Measurements from ENCODE around the gene PDAP1. TPM values are rescaled to one million over a fixed set of nuclear protein-coding genes. Genes with fewer than 3 reads are reported as not detected.

PDAP1 gene
- polyA plus RNA-seq, 1 donor (not counting 4 experiments of a cell fraction or from before 2014, with no cell fraction given), result 99.1 TPM

- Histone ChIP-seq H3K27me3 (ENCODE audit: control insufficient read depth, extremely low read depth, insufficient read depth, low read length) (no peaks in the 10 kb centered on the region), H3K4me3 (ENCODE audit: control insufficient read depth in 2 of 3, extremely low read depth in 1 of 3, insufficient read depth in 2 of 3, low read depth in 1 of 3, low read length in 3 of 3) (no peak overlapping the region), H3K4me1 (ENCODE audit: control insufficient read depth, extremely low read depth, insufficient read depth, low read length) (peaks cover 18% of the 10 kb centered on the region), H3K79me2 (ENCODE audit: control insufficient read depth, insufficient read depth, low read length) (peaks cover 61% of the 10 kb centered on the region), H3K9me1 (ENCODE audit: control insufficient read depth, extremely low read depth, insufficient read depth, low read length) (no peaks in the 10 kb centered on the region), H3K36me3 (ENCODE audit: control insufficient read depth in 2 of 2, extremely low read depth in 1 of 2, insufficient read depth in 2 of 2, low read length in 2 of 2) (peaks cover 25 to 53% of the 10 kb centered on the region in 2 experiments), H2AFZ (ENCODE audit: control insufficient read depth, low read length) (no peak overlapping the region), H3K9me3 (ENCODE audit: control insufficient read depth, low read depth, low read length) (no peaks in the 10 kb centered on the region), H3K4me2 (ENCODE audit: control insufficient read depth, extremely low read depth, insufficient read depth, low read depth, low read length) (no peak overlapping the region), H3K27ac (ENCODE audit: control insufficient read depth, insufficient read depth, low read length) (no peak overlapping the region), H3K9ac (ENCODE audit: control insufficient read depth, extremely low read depth, insufficient read depth, low read length) (no peak overlapping the region), H4K20me1 (ENCODE audit: control insufficient read depth, extremely low read depth, insufficient read depth, low read length) (peaks cover 28% of the 10 kb centered on the region)
- FAIRE-seq, result no peak
- TF ChIP-seq EZH2 (IDR thresholded peaks at IDR 0.05; ENCODE audit: low read length), result no peak
- TF ChIP-seq, protein P1, sequence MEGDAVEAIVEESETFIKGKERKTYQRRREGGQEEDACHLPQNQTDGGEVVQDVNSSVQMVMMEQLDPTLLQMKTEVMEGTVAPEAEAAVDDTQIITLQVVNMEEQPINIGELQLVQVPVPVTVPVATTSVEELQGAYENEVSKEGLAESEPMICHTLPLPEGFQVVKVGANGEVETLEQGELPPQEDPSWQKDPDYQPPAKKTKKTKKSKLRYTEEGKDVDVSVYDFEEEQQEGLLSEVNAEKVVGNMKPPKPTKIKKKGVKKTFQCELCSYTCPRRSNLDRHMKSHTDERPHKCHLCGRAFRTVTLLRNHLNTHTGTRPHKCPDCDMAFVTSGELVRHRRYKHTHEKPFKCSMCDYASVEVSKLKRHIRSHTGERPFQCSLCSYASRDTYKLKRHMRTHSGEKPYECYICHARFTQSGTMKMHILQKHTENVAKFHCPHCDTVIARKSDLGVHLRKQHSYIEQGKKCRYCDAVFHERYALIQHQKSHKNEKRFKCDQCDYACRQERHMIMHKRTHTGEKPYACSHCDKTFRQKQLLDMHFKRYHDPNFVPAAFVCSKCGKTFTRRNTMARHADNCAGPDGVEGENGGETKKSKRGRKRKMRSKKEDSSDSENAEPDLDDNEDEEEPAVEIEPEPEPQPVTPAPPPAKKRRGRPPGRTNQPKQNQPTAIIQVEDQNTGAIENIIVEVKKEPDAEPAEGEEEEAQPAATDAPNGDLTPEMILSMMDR (optimal IDR thresholded peaks at IDR 0.05 in 1 of 3, IDR thresholded peaks at IDR 0.05 in 1 of 3, conservative IDR thresholded peaks at IDR 0.05 in 1 of 3; ENCODE audit: extremely low read depth in 1 of 3, insufficient read depth in 2 of 3, low read length in 3 of 3), result no peak
- dilution Hi-C loops (cut with MboI; ENCODE audit: extremely low pct_ligation_motif_present, low sequenced_read_pairs), result no loop called here
- no peak for DNase-seq (ENCODE audit: low read depth, low spot score)
Observed at GRCh38 chr7:99403764-99404163, 4.6 kb downstream of the PDAP1 start.

DNA sequence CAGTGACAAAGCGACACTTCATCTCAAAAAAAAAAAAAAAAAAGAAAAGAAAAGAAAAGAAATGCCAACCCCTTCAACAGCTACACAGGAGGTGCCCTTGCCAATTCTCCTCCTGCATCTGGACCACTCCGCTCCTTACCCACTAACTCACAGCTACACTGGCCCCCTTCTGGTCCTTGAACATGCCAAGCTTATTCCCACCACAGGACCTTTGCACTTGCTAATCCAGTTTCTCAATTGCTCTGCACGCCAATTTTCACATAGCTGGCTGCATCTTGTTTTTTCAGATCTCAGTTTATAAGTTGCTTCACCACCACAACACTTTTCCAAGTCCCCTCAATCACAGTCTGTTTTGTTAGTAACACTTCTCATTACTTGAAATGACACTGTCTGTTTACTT lies 5.5 kb downstream of the PDAP1 start:
- Histone ChIP-seq H3K9me3 (ENCODE audit: control insufficient read depth, low read depth, low read length) (no peaks in the 10 kb centered on the region), H3K9me1 (ENCODE audit: control insufficient read depth, extremely low read depth, insufficient read depth, low read length) (no peaks in the 10 kb centered on the region), H3K27ac (ENCODE audit: control insufficient read depth, insufficient read depth, low read length) (no peak overlapping the region), H2AFZ (ENCODE audit: control insufficient read depth, low read length) (no peak overlapping the region), H3K79me2 (ENCODE audit: control insufficient read depth, insufficient read depth, low read length) (peaks cover 56% of the 10 kb centered on the region), H3K4me3 (ENCODE audit: control insufficient read depth in 2 of 3, extremely low read depth in 1 of 3, insufficient read depth in 2 of 3, low read depth in 1 of 3, low read length in 3 of 3) (no peak overlapping the region), H3K9ac (ENCODE audit: control insufficient read depth, extremely low read depth, insufficient read depth, low read length) (no peak overlapping the region), H3K36me3 (ENCODE audit: control insufficient read depth in 2 of 2, extremely low read depth in 1 of 2, insufficient read depth in 2 of 2, low read length in 2 of 2) (peaks cover 31 to 53% of the 10 kb centered on the region in 2 experiments), H3K27me3 (ENCODE audit: control insufficient read depth, extremely low read depth, insufficient read depth, low read length) (no peaks in the 10 kb centered on the region), H3K4me2 (ENCODE audit: control insufficient read depth, extremely low read depth, insufficient read depth, low read depth, low read length) (no peak overlapping the region), H3K4me1 (ENCODE audit: control insufficient read depth, extremely low read depth, insufficient read depth, low read length) (peaks cover 18% of the 10 kb centered on the region), H4K20me1 (ENCODE audit: control insufficient read depth, extremely low read depth, insufficient read depth, low read length) (peaks cover 28% of the 10 kb centered on the region)
- TF ChIP-seq EZH2 (IDR thresholded peaks at IDR 0.05; ENCODE audit: low read length), result no peak
- TF ChIP-seq, protein P1 (optimal IDR thresholded peaks at IDR 0.05 in 1 of 3, IDR thresholded peaks at IDR 0.05 in 1 of 3, conservative IDR thresholded peaks at IDR 0.05 in 1 of 3; ENCODE audit: extremely low read depth in 1 of 3, insufficient read depth in 2 of 3, low read length in 3 of 3), result no peak
- dilution Hi-C loops (cut with MboI; ENCODE audit: extremely low pct_ligation_motif_present, low sequenced_read_pairs), result no loop called here
- DNase-seq (ENCODE audit: low read depth, low spot score) (no peak), FAIRE-seq (no peak)
